ENCODE measurements around the gene JMJD4.

DNA sequence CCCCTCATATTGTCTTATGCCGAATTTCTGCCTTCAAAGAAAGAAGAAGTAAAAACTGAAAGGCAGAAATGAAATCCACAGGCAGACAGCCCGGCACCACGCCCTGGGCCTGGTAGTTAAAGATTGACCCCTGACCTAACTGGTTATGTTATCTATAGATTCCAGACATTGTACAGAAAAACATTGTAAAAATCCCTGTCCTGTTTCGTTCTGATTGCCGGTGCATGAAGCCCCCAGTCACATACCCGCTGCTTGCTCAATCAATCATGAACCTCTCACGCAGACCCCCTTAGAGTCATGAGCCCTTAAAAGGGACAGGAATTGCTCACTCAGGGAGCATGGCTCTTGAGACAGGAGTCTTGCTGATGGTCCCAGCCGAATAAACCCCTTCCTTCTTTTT is 49.3 kb downstream of the JMJD4 start:
- no peak for TF ChIP-seq POLR2A (IDR thresholded peaks at IDR 0.05)
- TF ChIP-seq, protein P1, sequence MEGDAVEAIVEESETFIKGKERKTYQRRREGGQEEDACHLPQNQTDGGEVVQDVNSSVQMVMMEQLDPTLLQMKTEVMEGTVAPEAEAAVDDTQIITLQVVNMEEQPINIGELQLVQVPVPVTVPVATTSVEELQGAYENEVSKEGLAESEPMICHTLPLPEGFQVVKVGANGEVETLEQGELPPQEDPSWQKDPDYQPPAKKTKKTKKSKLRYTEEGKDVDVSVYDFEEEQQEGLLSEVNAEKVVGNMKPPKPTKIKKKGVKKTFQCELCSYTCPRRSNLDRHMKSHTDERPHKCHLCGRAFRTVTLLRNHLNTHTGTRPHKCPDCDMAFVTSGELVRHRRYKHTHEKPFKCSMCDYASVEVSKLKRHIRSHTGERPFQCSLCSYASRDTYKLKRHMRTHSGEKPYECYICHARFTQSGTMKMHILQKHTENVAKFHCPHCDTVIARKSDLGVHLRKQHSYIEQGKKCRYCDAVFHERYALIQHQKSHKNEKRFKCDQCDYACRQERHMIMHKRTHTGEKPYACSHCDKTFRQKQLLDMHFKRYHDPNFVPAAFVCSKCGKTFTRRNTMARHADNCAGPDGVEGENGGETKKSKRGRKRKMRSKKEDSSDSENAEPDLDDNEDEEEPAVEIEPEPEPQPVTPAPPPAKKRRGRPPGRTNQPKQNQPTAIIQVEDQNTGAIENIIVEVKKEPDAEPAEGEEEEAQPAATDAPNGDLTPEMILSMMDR (IDR thresholded peaks at IDR 0.05), result no peak
